OCI-LY3 (cell line): Measurements from ENCODE around the gene OTOG.

ENCODE experiments used
- EZH2phosphoT487 ChIP-seq: fragments of 200-600 bp; shearing (Covaris generic); IDR thresholded peaks from 2 replicates; pipeline ENCODE4 v1.6.1; 2018; ENCODE audit warnings: antibody characterized with exemption, mixed run types, low read depth
- TF ChIP-seq, protein P1 (sequence below): fragments of 200-600, 300-600 bp; sonication (generic); IDR thresholded peaks from 2 replicates; pipeline ENCODE4 v1.5.1; 2014; ENCODE audit warnings: antibody characterized with exemption, low read length, low read depth

DNA sequence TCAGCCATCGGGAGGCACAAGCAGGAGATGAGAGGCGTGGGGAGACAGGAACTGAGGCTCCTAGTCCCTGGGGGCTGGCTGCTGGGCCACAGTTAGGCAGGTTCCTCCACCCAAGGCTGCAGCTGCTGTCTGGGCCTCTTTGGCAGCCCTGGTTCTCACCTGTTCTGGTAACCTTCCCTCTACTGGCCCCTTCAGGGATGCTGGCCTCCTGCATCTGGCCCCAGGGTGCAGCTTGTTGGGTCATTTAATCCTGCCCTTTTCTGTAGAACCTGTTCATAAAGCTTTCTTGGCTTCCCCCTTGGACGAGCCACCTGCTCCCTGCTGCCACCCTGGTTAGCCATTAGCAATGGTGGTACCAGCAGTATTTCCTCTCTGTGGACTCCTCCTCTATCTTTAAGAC, 8.3 kb upstream of the OTOG start:
- TF ChIP-seq, protein P1, sequence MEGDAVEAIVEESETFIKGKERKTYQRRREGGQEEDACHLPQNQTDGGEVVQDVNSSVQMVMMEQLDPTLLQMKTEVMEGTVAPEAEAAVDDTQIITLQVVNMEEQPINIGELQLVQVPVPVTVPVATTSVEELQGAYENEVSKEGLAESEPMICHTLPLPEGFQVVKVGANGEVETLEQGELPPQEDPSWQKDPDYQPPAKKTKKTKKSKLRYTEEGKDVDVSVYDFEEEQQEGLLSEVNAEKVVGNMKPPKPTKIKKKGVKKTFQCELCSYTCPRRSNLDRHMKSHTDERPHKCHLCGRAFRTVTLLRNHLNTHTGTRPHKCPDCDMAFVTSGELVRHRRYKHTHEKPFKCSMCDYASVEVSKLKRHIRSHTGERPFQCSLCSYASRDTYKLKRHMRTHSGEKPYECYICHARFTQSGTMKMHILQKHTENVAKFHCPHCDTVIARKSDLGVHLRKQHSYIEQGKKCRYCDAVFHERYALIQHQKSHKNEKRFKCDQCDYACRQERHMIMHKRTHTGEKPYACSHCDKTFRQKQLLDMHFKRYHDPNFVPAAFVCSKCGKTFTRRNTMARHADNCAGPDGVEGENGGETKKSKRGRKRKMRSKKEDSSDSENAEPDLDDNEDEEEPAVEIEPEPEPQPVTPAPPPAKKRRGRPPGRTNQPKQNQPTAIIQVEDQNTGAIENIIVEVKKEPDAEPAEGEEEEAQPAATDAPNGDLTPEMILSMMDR = no peak
- no peak for TF ChIP-seq EZH2phosphoT487
